ENCODE data around the gene TMC6.

- TF ChIP-seq CTCF (conservative IDR thresholded peaks at IDR 0.05) (no peak), EZH2 (IDR thresholded peaks at IDR 0.05; ENCODE audit: low read depth) (no peak)
These were observed 18.1 kb downstream of the TMC6 start for GRCh38 chr17:78110363-78111015.
